Activated CD8-positive, alpha-beta memory T cell treated with anti-CD3 and anti-CD28 coated beads, Interleukin-2, amount 50 U/mL, for 1 hour (primary cell): ENCODE results near the gene NUP188.
"Not testable (repeated sequence)": the region's sequence is repeated elsewhere in the genome, so short reads cannot be mapped to it uniquely, and the experiment has no call there.

Experiments used
- DNase-seq: peaks from one replicate; pipeline ENCODE4 v3.0.0-alpha.2; 2020; ENCODE audit errors: extremely low read depth

Gene NUP188

GRCh38 chr9:128916745-128917144 is 30.8 kb upstream of the NUP188 start:
- no peak for DNase-seq

DNA sequence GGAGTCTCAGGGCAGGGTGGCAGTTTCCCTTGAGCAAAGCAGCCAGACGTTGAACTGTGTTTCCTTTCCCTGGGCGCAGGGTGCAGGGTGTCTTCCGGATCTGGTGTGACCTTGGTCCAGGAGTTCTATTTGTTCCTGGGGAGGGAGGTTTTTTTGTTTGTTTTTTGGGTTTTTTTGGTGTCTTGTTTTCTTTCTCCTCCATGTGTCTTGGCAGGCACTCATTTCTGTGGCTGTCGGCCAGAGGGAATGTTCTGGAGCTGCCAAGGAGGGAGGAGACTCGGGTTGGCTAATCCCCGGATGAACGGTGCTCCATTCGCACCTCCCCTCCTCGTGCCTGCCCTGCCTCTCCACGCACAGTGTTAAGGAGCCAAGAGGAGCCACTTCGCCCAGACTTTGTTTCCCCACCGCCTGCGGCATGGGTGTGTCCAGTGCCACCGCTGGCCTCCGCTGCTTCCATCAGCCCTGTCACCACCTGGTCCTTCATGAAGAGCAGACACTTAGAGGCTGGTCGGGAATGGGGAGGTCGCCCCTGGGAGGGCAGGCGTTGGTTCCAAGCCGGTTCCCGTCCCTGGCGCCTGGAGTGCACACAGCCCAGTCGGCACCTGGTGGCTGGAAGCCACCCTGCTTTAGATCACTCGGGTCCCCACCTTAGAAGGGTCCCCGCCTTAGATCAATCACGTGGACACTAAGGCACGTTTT is 30.2 kb upstream of the NUP188 start:
- no peak for DNase-seq

GRCh38 chr9:128918921-128919320 is 28.6 kb upstream of the NUP188 start:
- DNase-seq: no peak

- no peak for DNase-seq
Observed at GRCh38 chr9:128919402-128920089, 28.0 kb upstream of the NUP188 start.

DNA sequence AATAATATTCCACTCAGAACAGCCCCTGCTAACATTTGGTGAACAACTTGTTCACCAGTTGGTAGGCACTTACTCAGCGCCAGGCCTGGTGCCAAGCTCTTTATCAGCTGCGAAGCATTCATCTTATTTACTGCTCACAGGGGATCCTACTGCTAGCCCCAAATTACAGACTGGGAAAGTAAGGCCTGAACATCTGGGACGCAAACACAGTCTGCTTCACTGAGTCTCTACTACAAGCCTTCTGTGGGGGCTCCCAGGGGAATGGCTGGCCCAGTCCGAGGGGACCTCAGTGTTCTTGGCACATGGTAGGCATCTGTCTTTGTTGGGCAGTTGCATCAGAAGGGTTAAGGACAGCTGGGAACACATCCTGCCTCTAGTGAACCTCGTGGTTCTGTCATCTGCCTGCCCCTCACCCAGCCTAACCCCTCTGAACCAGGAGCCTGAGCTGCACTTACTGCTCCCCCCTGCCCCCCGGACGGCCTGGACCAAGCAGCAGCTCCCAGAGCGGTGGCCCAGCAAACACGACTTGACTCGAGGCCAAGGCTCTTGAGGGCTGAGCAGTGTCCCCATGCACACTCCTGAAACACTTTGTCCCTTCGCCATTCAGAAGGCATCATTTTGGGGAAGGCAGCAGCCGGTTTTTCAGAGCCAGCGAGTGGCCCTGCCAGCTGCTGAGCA is 27.0 kb upstream of the NUP188 start, which contains the start of gene PHYHD1:
Gene PHYHD1 (plus strand): TSS at position 602 of the 678 bp plus-strand sequence. CDS start 1,342 bp downstream, outside the sequence.
- DNase-seq: no peak

GRCh38 chr9:128921881-128922763 is 25.4 kb upstream of the NUP188 start:
- DNase-seq: no peak

DNA sequence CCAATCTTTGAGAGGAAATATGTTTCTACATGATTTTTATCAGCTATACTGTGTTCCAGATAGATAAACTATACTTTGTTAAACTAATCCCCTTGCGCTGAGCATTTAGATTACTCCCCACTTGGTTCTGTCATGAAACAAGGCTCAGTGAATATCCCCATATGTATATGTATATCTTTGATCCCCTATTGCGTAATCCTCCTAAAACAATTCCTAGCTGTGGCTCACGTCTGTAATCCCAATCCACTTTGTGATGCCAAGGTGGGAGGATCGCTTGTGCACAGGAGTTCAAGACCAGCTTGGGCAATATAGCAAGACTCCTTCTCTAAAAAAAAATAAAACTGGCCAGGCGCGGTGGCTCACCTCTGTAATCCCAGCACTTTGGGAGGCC is 24.0 kb upstream of the NUP188 start:
- DNase-seq: no peak

GRCh38 chr9:128927731-128928411 is 19.6 kb upstream of the NUP188 start:
- no peak for DNase-seq

GRCh38 chr9:128928624-128929023 is 18.9 kb upstream of the NUP188 start:
- no peak for DNase-seq

GRCh38 chr9:128929560-128929959 is 17.9 kb upstream of the NUP188 start:
- no peak for DNase-seq

- no peak for DNase-seq
Observed at GRCh38 chr9:128933731-128934130, 13.8 kb upstream of the NUP188 start.

DNA sequence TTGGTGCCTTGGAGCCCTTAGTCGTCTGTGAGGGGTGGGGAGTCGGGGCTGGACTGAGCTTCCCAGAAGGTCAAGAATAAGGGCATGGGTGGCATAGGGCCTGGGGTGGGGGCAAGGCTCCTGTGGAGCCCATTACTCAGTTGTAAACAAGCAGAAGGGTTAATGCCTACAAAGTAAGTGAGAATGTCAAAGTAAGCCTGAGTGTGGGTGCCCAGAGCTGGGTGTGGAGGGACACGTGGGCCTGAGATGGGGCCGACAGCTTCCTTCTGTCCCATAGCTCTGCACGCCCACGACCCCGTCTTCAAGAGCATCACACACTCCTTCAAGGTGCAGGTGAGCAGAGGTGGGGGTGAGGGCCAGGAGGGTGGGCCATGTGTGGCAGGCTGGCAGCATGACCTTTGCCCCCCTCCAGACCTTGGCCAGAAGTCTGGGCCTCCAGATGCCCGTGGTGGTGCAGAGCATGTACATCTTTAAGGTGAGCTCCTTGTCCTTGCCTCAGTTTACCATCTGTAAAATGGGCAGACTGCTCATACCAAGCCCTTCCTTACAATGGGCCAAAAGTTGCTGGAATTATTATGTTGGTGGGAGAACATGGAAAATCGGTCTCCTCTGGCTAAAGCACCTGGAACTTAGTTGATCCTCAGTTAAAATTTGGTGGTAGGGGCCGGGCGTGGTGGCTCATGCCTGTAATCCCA is 11.2 kb upstream of the NUP188 start:
- DNase-seq: no peak

GRCh38 chr9:128937310-128938165 is 10.0 kb upstream of the NUP188 start:
- DNase-seq: no peak

- DNase-seq: no peak
Observed at GRCh38 chr9:128940271-128940921, 7.1 kb upstream of the NUP188 start.

- DNase-seq: no peak
Observed at GRCh38 chr9:128940946-128941755, 6.3 kb upstream of the NUP188 start.

- no peak for DNase-seq
Observed at GRCh38 chr9:128943832-128944620, 3.5 kb upstream of the NUP188 start.

- not testable (repeated sequence) for DNase-seq
Observed at GRCh38 chr9:128944966-128945365, 2.5 kb upstream of the NUP188 start.
